Activated naive CD4-positive, alpha-beta T cell treated with anti-CD3 and anti-CD28 coated beads, Interleukin-2, amount 10 ng/mL, durations not matched to agents 7 days and 5 days (primary cell): ENCODE data around the gene ZHX3.
A peak's percentile ranks its signal among the peaks of the same experiment; 100 is the strongest.

ENCODE experiments used
- CTCF ChIA-PET: fragments of 350-600 bp; sonication (Branson Sonifier 250); formaldehyde crosslinking; loops from one replicate; lab custom pipeline; 2021; ENCODE audit warnings: antibody characterized with exemption; lab: Charles Lee
- DNase-seq: peaks from one replicate; pipeline ENCODE4 v3.0.0-alpha.2; 2020
- H3K27ac Mint-ChIP-seq: one replicate; pipeline ENCODE4 v1.8.0; 2021; ENCODE audit warnings: mild to moderate bottlenecking, moderate library complexity, mixed read lengths
- H3K27me3 Mint-ChIP-seq: one replicate; pipeline ENCODE4 v1.8.0; 2021; ENCODE audit warnings: mild to moderate bottlenecking, mixed read lengths
- H3K36me3 Mint-ChIP-seq: one replicate; pipeline ENCODE4 v1.8.0; 2021; ENCODE audit warnings: mixed read lengths
- H3K4me1 Mint-ChIP-seq: one replicate; pipeline ENCODE4 v1.8.0; 2021; ENCODE audit warnings: mixed read lengths
- H3K4me3 Mint-ChIP-seq: one replicate; pipeline ENCODE4 v1.8.0; 2021; ENCODE audit warnings: mild to moderate bottlenecking, moderate library complexity, mixed read lengths
- H3K9me3 Mint-ChIP-seq: one replicate; pipeline ENCODE4 v1.8.0; 2021; ENCODE audit warnings: mixed read lengths

ZHX3 gene

DNA sequence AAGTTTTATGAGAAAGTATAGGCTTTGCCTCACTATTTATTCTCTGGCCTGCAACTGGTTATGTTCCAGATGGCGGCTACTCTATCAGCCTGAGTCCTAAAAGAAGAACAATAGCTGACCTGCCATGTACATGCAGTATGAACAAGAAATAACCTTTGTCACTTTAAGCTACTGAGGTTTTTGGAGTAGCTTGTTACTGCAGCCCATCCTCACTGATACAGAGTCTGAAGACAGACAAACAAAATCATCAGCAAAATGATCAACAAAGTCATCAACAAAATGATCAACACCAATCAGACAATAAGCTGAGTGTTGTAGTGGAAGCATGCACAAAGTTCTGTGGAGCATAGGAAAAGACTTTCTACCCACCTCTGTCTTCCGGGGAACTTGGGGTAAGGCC lies 97.7 kb downstream of the ZHX3 start:
- no peaks in the 10 kb centered on the region for H3K9me3 Mint-ChIP-seq
- no peak for DNase-seq
- H3K27ac Mint-ChIP-seq: no peak overlapping the region
- H3K4me1 Mint-ChIP-seq: no peaks in the 10 kb centered on the region
- no peak overlapping the region for H3K4me3 Mint-ChIP-seq
- peaks cover 6% of the 10 kb centered on the region for H3K27me3 Mint-ChIP-seq
- CTCF ChIA-PET: interaction anchor here (0.7 to 2.3 kb wide), 2 partner anchors 47 to 85 kb away, joined by 3 to 10 read pairs; no protein-coding TSS in a partner anchor
- H3K36me3 Mint-ChIP-seq: no peaks in the 10 kb centered on the region

DNA sequence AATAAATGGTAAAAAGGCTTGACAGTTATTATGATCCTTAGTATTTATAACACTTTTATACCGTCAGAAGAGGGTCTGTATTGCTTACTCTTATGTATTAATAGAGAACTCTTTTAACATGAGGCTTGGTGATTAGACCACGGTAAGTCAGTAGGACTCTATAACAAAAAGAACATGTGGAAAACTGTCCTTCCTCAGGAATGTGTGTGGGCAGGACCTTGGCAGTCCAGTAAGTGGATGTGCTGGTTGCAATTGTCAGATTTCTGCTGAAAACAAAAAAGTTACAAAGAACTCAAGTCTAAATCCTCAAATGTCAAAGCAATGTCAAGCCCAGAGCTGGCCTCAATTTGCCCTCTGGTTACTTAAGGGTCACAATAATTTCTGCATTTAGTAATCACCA lies 99.1 kb downstream of the ZHX3 start:
- Mint-ChIP-seq H3K36me3 (no peaks in the 10 kb centered on the region), H3K9me3 (no peaks in the 10 kb centered on the region), H3K4me3 (no peak overlapping the region), H3K27me3 (peaks cover 6% of the 10 kb centered on the region), H3K4me1 (no peaks in the 10 kb centered on the region), H3K27ac (no peak overlapping the region)
- no peak for DNase-seq
- CTCF ChIA-PET: interaction anchor here (0.6 to 2.3 kb wide), 2 partner anchors 84 to 112 kb away, joined by 4 to 10 read pairs; no protein-coding TSS in a partner anchor

DNA sequence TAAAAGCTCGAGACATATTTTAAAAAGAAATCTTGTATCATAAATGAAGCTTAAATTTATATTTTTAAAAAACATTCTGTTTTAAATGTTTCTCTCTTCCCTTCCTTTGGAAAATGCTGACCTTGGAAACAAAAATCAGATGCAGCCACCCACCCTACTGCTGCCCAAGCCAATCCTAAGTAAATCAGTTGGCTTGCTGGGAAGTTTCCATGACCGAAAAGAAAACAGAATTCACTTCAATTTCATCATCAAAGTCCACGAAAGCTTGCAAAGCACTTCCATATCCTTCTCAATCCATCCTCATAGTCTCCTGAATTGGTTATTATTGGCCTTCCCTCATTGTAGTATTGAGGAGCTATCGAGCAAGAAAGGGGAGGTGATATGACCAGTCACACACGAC lies 100.1 kb downstream of the ZHX3 start:
- no peaks in the 10 kb centered on the region for H3K36me3 Mint-ChIP-seq
- H3K27me3 Mint-ChIP-seq: peaks cover 6% of the 10 kb centered on the region
- no peak overlapping the region for H3K4me3 Mint-ChIP-seq
- DNase-seq: no peak
- no peaks in the 10 kb centered on the region for H3K9me3 Mint-ChIP-seq
- H3K4me1 Mint-ChIP-seq: no peaks in the 10 kb centered on the region
- no peak overlapping the region for H3K27ac Mint-ChIP-seq
- CTCF ChIA-PET: interaction anchor here (0.8 kb wide), 1 partner anchor 106 kb away, joined by 3 read pairs; no protein-coding TSS in a partner anchor

DNA sequence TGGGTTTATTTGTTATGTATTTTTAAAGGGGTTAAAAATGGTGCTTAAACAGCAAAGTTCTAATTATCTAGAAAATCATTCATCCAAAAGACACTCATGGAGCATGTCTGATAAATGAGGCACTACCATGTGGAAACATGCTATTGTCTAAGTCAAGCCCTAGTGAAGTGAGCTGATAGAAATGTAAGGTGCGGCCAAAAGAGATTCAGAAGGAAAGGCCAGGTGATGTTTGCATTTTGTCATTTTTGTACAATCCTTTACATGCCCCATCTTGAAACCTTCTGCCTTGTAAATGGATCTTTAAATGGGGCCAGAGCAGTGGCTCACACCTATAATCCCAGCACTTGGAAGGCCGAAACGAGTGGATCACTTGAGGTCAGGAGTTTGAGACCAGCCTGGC lies 102.9 kb downstream of the ZHX3 start:
- Mint-ChIP-seq H3K9me3 (no peaks in the 10 kb centered on the region), H3K4me1 (peaks cover 3% of the 10 kb centered on the region), H3K4me3 (no peak overlapping the region), H3K36me3 (no peaks in the 10 kb centered on the region), H3K27ac (no peak overlapping the region), H3K27me3 (no peaks in the 10 kb centered on the region)
- CTCF ChIA-PET: no interaction called here
- DNase-seq: no peak

DNA sequence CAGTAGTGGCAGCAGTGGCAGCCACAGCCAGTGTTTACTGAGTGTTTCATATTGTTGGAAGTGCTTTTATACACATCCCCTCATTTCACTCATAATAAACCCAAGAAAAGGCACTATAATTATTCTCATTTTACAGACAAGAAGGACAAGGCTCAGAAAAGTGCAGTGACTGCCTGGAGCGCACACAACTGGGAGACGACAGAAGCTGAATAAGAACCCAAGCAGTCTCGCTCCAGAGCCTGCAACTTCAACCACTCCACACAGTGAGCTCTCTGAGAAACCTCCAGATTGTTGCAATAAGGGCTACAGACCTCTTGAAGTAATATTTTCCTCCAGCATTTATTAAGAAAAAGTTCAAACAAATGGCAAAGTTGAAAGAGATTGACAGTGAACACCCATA lies 103.3 kb downstream of the ZHX3 start:
- H3K36me3 Mint-ChIP-seq: no peaks in the 10 kb centered on the region
- H3K27me3 Mint-ChIP-seq: no peaks in the 10 kb centered on the region
- CTCF ChIA-PET: no interaction called here
- H3K4me1 Mint-ChIP-seq: peaks cover 3% of the 10 kb centered on the region
- H3K9me3 Mint-ChIP-seq: no peaks in the 10 kb centered on the region
- no peak overlapping the region for H3K4me3 Mint-ChIP-seq
- no peak for DNase-seq
- H3K27ac Mint-ChIP-seq: no peak overlapping the region

DNA sequence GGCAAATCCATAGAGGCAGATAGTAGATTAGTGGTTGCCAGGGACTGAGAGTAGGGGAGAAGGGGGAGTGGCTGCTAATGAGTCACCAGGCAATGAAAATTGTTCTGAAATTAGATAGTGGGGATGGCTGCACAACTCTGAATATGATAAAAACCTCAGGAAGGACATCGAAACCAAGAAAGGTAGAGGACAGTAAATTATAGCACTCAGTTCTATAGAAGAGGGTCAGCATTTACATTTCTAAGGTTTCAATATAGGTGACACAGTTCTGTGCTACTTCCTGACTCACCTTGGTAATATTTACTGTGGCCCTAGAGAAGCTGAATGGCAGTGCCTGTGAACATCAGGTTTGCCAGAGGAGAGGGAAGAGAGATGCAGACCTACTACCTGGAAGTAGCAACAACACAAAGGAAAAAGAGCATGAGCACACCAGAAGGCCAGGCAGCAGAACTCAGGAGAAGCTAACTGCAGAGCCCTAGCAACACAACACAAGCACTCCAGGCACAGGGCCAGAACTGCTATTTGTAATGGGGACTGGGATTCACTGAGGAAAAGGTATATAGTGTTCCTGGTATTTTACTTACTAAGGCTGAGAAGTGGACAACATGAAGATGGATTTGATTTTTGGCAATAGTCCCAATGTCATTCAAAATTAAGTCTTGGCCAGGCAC lies 104.2 kb downstream of the ZHX3 start:
- no peak overlapping the region for H3K4me3 Mint-ChIP-seq
- no peak for DNase-seq
- no peaks in the 10 kb centered on the region for H3K27me3 Mint-ChIP-seq
- H3K4me1 Mint-ChIP-seq: peaks cover 3% of the 10 kb centered on the region
- CTCF ChIA-PET: no interaction called here
- H3K9me3 Mint-ChIP-seq: no peaks in the 10 kb centered on the region
- no peak overlapping the region for H3K27ac Mint-ChIP-seq
- no peaks in the 10 kb centered on the region for H3K36me3 Mint-ChIP-seq

DNA sequence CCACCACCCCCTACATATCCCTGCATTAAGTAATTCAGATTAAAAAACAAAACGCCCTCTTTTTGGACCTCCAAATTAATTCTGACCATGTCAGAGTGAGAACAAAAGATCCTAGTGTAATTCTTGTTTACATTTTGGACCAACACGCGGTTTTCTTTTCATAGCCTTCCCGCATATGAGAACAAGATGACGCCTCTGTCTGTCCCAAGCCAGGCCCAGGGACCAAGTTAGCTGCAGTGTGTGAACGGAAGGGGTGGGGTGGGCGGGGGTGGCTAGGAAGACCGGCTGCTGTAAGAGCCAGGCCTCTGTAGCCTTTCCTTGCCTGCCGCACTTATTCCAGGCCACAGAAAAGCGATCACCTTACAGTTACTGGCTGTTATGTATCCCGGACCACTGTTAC lies 112.2 kb downstream of the ZHX3 start:
- CTCF ChIA-PET: no interaction called here
- Mint-ChIP-seq H3K9me3 (no peaks in the 10 kb centered on the region), H3K4me3 (no peak overlapping the region)

DNA sequence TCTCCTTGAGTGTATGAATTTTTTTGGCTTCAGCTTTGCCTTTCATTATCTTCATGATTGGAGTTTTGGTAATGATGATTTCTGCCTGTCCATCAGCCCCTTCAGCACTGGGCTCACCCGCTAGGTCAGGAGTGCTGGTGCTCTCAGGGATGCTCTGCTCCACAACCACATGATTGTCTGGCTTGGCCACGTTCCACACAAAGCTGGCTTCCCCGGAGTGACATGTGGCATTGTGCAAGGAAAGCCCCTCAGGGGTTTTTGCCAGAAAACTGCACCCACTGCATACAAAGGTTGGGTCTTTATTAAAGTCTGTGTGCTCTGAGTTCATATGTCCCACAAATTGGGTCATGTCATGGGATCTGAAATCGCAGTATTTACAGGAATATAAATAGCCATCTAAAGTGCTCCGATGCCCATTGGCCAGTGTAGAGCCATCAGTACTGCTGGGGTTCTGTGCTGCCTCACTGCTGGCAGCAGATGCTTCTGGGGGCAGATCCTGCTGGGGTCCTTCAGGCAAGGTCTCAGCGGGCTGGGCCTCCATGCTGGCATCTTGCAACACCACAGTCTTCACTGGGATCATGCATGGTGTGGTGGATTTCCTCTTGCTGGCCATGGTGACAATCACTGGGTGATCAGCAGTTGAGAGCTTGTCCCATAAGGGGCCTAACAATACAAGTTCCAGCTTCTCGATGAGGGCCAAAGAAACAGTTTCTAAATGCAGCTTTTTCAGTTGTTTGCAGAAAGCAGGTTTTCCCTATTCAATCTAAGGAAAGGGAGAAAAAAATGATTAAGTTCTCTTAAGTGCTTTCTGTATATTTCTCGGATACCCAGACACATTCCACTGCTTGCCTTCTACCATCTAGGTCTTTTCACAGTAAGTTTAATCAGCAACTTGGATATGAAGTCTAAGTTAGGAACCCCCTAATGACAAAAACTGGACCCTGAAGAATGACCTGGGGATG lies 112.9 kb downstream of the ZHX3 start:
- peaks cover 8% of the 10 kb centered on the region for H3K36me3 Mint-ChIP-seq
- no peak overlapping the region for H3K27ac Mint-ChIP-seq
- no peaks in the 10 kb centered on the region for H3K27me3 Mint-ChIP-seq
- no peaks in the 10 kb centered on the region for H3K9me3 Mint-ChIP-seq
- no peaks in the 10 kb centered on the region for H3K4me1 Mint-ChIP-seq
- H3K4me3 Mint-ChIP-seq: no peak overlapping the region
- DNase-seq: no peak
- CTCF ChIA-PET: no interaction called here

More for the DNA sequence above, 112.2 kb downstream of the ZHX3 start:
- H3K27me3 Mint-ChIP-seq: no peaks in the 10 kb centered on the region
- DNase-seq: no peak
- no peaks in the 10 kb centered on the region for H3K4me1 Mint-ChIP-seq
- H3K27ac Mint-ChIP-seq: no peak overlapping the region
- peaks cover 5% of the 10 kb centered on the region for H3K36me3 Mint-ChIP-seq

DNA sequence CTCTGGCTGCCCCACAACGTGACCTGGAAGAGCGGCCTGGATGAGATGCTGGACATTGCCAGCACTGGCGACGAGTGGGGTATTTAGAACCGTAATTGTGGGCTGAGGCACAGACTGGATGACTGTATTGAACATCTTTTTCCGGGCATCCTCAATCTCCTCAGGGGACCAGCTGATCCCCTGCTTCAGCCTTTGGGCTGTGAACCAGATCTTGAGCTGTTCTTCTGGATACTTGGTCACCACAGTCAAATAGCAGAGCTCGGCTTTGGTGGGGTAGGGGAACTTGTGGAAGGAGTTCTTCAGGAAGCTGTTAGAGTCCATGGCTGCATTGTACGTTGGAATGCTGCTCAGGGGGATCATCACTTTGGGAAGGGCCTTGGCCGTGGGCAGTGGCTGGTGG lies 113.9 kb downstream of the ZHX3 start:
- CTCF ChIA-PET: no interaction called here
- Mint-ChIP-seq H3K36me3 (peaks cover 14% of the 10 kb centered on the region), H3K4me1 (no peaks in the 10 kb centered on the region), H3K9me3 (peaks cover 7% of the 10 kb centered on the region), H3K27ac (no peak overlapping the region), H3K27me3 (no peaks in the 10 kb centered on the region), H3K4me3 (no peak overlapping the region)
- DNase-seq: no peak

DNA sequence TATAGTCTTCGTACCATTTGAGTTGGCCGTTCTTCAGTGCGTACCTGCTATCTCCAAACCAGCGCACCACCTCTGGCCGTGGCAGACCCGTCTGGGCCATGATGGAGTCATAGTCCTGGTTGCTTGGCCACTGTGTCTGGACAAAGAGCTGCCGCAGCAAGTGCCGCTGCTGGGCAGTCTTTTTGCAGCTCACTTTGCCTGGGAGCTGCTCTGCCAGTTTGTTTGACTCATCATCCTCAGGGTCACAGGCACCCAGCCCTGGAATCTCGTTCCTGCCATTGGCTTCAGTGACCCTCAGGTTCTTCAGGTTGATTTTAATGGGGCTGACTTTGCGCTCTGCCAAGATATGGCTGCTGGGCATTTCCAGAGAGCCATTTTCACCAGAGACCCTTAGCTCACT lies 115.1 kb downstream of the ZHX3 start:
- CTCF ChIA-PET: interaction anchor here (1.4 kb wide), 2 partner anchors 29 to 67 kb away, joined by 3 to 4 read pairs; no protein-coding TSS in a partner anchor
- Mint-ChIP-seq H3K27ac (peak overlapping the region; percentile 68), H3K36me3 (peaks cover 14% of the 10 kb centered on the region), H3K4me3 (no peak overlapping the region), H3K27me3 (no peaks in the 10 kb centered on the region), H3K9me3 (peaks cover 9% of the 10 kb centered on the region), H3K4me1 (no peaks in the 10 kb centered on the region)
- no peak for DNase-seq

DNA sequence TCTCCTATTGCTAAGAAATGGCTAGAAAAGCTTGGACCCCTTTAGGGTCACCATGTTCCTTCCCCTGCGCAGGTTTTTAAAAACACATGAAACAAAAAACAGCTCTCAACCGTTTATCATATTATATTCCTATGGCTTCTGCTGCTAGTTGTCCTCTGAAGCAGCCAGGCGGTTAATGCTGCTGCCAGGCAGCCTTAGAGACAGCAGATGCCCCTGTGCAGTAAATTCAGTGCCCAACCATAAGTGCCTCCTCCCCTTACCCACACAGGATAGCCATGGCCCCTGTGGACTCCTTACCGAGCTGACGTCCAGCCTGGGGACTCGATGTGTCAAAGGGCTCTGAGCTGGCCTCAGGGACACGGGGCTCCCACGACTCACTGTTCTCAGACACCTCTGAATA lies 115.8 kb downstream of the ZHX3 start:
- Mint-ChIP-seq H3K4me1 (no peaks in the 10 kb centered on the region), H3K27me3 (no peaks in the 10 kb centered on the region), H3K36me3 (peaks cover 15% of the 10 kb centered on the region), H3K27ac (no peak overlapping the region), H3K4me3 (no peak overlapping the region), H3K9me3 (peaks cover 9% of the 10 kb centered on the region)
- DNase-seq: no peak
- CTCF ChIA-PET: interaction anchor here (1.4 kb wide), 2 partner anchors 29 to 66 kb away, joined by 3 to 4 read pairs; no protein-coding TSS in a partner anchor

DNA sequence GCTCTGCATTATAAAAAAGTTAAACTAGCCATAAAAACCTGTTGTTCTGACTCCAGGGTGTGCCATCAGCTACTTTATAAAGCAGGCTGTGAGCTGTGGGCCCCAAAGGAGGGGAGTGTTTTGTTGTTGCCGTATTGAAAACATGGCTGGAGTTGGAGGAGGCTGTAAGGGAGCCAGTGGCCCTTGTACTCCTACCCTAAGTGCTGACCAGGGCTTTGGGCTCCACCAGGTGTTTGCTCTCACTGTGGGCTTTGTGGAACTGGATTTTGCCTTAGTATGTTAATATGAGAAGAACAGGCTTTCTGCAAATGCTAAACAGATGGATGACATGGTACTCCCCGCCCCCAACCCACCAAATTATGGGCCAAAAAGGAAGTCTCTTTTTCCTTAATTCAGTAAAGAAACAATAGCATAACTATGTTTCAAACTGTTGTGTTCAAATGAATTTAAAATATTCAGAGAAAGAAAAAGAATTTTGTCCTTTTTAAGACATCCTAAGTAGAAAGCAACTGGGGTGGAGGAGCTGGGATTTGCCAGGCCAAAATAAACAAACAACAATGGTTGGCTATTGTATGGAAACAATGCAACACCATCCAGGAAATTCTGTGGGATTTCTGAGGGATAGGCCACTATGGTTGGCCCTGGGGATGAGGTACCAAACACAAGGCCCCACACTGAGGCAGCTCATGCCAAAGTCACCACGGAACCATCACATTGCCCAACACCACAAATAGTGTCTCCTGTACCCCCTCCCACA lies 116.9 kb downstream of the ZHX3 start:
- CTCF ChIA-PET: no interaction called here
- Mint-ChIP-seq H3K27me3 (no peaks in the 10 kb centered on the region), H3K4me1 (peaks cover 4% of the 10 kb centered on the region), H3K9me3 (peaks cover 9% of the 10 kb centered on the region), H3K36me3 (peaks cover 16% of the 10 kb centered on the region), H3K4me3 (no peak overlapping the region), H3K27ac (peak overlapping the region; percentile 9)
- DNase-seq: no peak

DNA sequence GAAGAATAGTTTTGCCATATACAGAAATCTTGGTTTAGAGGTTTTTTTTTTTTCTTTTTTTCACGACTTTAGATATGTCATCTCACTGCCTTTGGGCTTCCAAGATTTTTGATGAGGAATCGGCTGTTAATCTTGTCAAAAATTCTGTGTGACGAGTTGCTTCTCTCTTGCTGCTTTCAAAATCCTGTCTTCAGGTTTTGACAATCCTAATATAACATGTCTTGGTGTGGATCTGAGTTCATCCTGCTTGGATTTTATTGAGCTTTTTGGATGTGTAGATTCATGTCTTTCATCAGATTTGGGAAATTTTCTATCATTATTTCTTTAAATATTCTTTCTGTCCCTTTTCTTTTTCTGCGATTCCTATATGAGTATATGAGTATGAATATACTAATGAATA lies 119.1 kb downstream of the ZHX3 start:
- Mint-ChIP-seq H3K4me1 (peaks cover 20% of the 10 kb centered on the region), H3K27me3 (no peaks in the 10 kb centered on the region), H3K9me3 (peaks cover 9% of the 10 kb centered on the region), H3K27ac (no peak overlapping the region), H3K36me3 (peaks cover 16% of the 10 kb centered on the region), H3K4me3 (no peak overlapping the region)
- DNase-seq: no peak
- CTCF ChIA-PET: no interaction called here

DNA sequence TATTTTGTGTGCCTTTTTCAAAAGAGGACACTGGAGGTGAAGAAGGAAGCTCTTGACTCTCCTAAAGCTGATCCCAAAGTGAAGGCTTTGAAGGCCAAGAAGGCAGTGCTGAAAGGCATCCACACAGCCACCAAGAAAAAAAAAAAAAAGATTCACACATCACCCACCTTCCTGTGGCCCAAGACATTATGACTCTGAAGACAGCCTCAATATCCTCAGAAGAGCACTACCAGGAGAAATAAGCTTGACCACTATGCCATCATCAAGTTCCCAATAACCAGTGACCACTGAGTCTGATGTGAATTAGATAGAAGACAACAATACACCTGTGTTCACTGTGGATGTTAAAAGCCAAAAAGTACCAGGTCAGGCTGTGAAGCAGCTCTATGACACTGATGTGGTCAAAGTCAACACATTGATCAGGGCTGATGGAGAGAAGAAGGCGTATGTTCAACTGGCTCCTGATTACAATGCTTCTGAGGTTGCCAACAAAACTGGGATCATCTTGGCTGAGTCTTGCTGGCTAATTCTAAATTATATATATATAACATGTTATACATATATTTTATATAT lies 120.8 kb downstream of the ZHX3 start:
- Mint-ChIP-seq H3K36me3 (peaks cover 18% of the 10 kb centered on the region), H3K27me3 (no peaks in the 10 kb centered on the region), H3K4me1 (peaks cover 20% of the 10 kb centered on the region), H3K9me3 (peaks cover 13% of the 10 kb centered on the region), H3K27ac (no peak overlapping the region), H3K4me3 (no peak overlapping the region)
- DNase-seq: no peak
- CTCF ChIA-PET: no interaction called here
